ENCODE data around the gene IMMP2L.

GRCh38 chr7:110929480-110930249 lies 632.6 kb downstream of the IMMP2L start:
- no peak for TF ChIP-seq CTCF (IDR thresholded peaks at IDR 0.05)
- TF ChIP-seq POLR2A (IDR thresholded peaks at IDR 0.05), result no peak
